Kidney epithelial cell (primary cell): ENCODE results near the gene SPEM3. TPM values are rescaled to one million over a fixed set of nuclear protein-coding genes. Genes with fewer than 3 reads are reported as not detected.

Experiments
- DNase-seq: peaks from one replicate; pipeline ENCODE4 v3.0.0-alpha.2; 2010; ENCODE audit warnings: low read depth
- H3K27me3 ChIP-seq: 2 replicates; pipeline ENCODE4 v1.6.0; 2011; ENCODE audit warnings: low read length; ENCODE audit not compliant: control insufficient read depth, insufficient read depth
- H3K36me3 ChIP-seq: 2 replicates; pipeline ENCODE4 v1.5.1; 2011; ENCODE audit warnings: low read length; ENCODE audit not compliant: control insufficient read depth, insufficient read depth
- H3K4me3 ChIP-seq: 2 replicates; pipeline ENCODE4 v1.5.1; 2011; ENCODE audit warnings: low read depth, mild to moderate bottlenecking, control low read depth, low read length
- CTCF ChIP-seq: IDR thresholded peaks from 2 replicates; pipeline ENCODE4 v1.5.1; 2011; ENCODE audit warnings: mild to moderate bottlenecking, moderate library complexity, low read length, control low read depth, inconsistent platforms; ENCODE audit not compliant: insufficient read depth, poor library complexity, severe bottlenecking
- total RNA-seq: library from RNA; depleted of rRNA; stranded (reverse); fragments of >200 nt; gene quantifications from 2 replicates; pipeline ENCODE4 v1.2.3, GENCODE V29; 2015

The SPEM3 gene
- total RNA-seq, 1 donor from 2014 or later = not detected

GRCh38 chr17:7459961-7460545 is 31.4 kb downstream of the SPEM3 start:
- DNase-seq = no peak
- no peak for TF ChIP-seq CTCF
- Histone ChIP-seq H3K4me3 (no peak overlapping the region), H3K27me3 (no peaks in the 10 kb centered on the region), H3K36me3 (peaks cover 2% of the 10 kb centered on the region)

GRCh38 chr17:7460850-7461660 is 32.4 kb downstream of the SPEM3 start:
- Histone ChIP-seq H3K27me3 (no peaks in the 10 kb centered on the region), H3K4me3 (no peak overlapping the region), H3K36me3 (peaks cover 3% of the 10 kb centered on the region)
- DNase-seq = no peak
- no peak for TF ChIP-seq CTCF

GRCh38 chr17:7462474-7463371 is 34.1 kb downstream of the SPEM3 start:
- H3K27me3 ChIP-seq = no peaks in the 10 kb centered on the region
- H3K4me3 ChIP-seq = no peak overlapping the region
- H3K36me3 ChIP-seq = peaks cover 4% of the 10 kb centered on the region
- no peak for DNase-seq
- TF ChIP-seq CTCF = no peak

- H3K36me3 ChIP-seq = peaks cover 4% of the 10 kb centered on the region
- no peaks in the 10 kb centered on the region for H3K27me3 ChIP-seq
- no peak for DNase-seq
- TF ChIP-seq CTCF = no peak
- H3K4me3 ChIP-seq = no peak overlapping the region
These were observed 34.8 kb downstream of the SPEM3 start for GRCh38 chr17:7463372-7463846.

- Histone ChIP-seq H3K27me3 (no peaks in the 10 kb centered on the region), H3K4me3 (no peak overlapping the region), H3K36me3 (peaks cover 4% of the 10 kb centered on the region)
- DNase-seq = no peak
- no peak for TF ChIP-seq CTCF
These were observed 35.4 kb downstream of the SPEM3 start for GRCh38 chr17:7464081-7464480.
